Thyroid gland (tissue), 4 donors: ENCODE measurements around the gene ZBTB34. TPM values are rescaled to one million over a fixed set of nuclear protein-coding genes. Genes with fewer than 3 reads are reported as not detected.

Source experiments
- DNase-seq, 2 donors: peaks; one replicate each; pipeline ENCODE4 v3.0.0-alpha.2; 2019
- H3K27ac ChIP-seq, 3 donors: fragments of 200-600 bp; sonication (generic); 1 replicate in 2 of 3; 2 replicates in 1 of 3; pipeline ENCODE4 v1.5.1; 2016 to 2019; ENCODE audit warnings: mild to moderate bottlenecking in 1 of 3, moderate library complexity in 1 of 3
- H3K27me3 ChIP-seq: fragments of 200-600 bp; sonication (generic); one replicate; pipeline ENCODE4 v1.5.1; 2019
- H3K36me3 ChIP-seq, 2 donors: fragments of 200-600 bp; sonication (generic); one replicate each; pipeline ENCODE4 v1.5.1; 2016 to 2019
- H3K4me1 ChIP-seq, 2 donors: fragments of 200-600 bp; sonication (generic); one replicate each; pipeline ENCODE4 v1.5.1; 2017 to 2019
- H3K4me3 ChIP-seq, 3 donors: fragments of 200-600 bp; sonication (generic); replicated peaks in 1 of 3; 1 replicate in 2 of 3; 2 replicates in 1 of 3; pipeline ENCODE4 v1.5.1; 2016; ENCODE audit warnings: mild to moderate bottlenecking in 1 of 3
- H3K9me3 ChIP-seq: fragments of 200-600 bp; sonication (generic); one replicate; pipeline ENCODE4 v1.5.1; 2017
- CTCF ChIP-seq, 6 experiments: fragments of 200-600 bp in 3 of 6; fragments of 450-650 bp in 3 of 6; sonication (generic) in 3 of 6; IDR thresholded peaks; one replicate each; pipeline ENCODE4 v1.5.1; 2016 to 2019; ENCODE audit warnings: antibody characterized with exemption in 6 of 6, mild to moderate bottlenecking in 2 of 6, inconsistent platforms in 1 of 6, moderate library complexity in 1 of 6
- POLR2A ChIP-seq, 2 donors: fragments of 450-650 bp; IDR thresholded peaks; one replicate each; pipeline ENCODE4 v1.6.1; 2017; ENCODE audit warnings: antibody characterized with exemption in 2 of 2, mild to moderate bottlenecking in 2 of 2, moderate library complexity in 1 of 2
- WGBS, 2 donors: methylation state at CpG; one replicate each; pipeline ENCODE4 v1.1.5; 2017; 5-methylcytosine and 5-hydroxymethylcytosine counted together
- intact Hi-C: fragments of 100-400 bp; cut with DNase I; formaldehyde crosslinking; loops from one replicate; pipeline ENCODE4 v1.15.1; 2023
- total RNA-seq, 4 donors: library from RNA; depleted of rRNA; stranded (reverse); fragments of >200 nt; gene quantifications; one replicate each; pipeline ENCODE4 v1.2.3, GENCODE V29; 2016

The ZBTB34 gene
- total RNA-seq, 4 donors from 2014 or later: 8.6 to 17.1 (median 12.0) TPM

GRCh38 chr9:126915846-126916543 is 55.6 kb downstream of the ZBTB34 start:
- no peaks in the 10 kb centered on the region for H3K36me3 ChIP-seq
- intact Hi-C loops: no loop called here
- H3K4me1 ChIP-seq: peaks cover 4 to 18% of the 10 kb centered on the region in 2 donors
- H3K27me3 ChIP-seq: no peaks in the 10 kb centered on the region
- 63 to 72% methylated on average over 14 to 15 of the region's 15 CpGs for WGBS, 2 donors
- TF ChIP-seq CTCF (IDR thresholded peaks at IDR 0.05): no peak
- TF ChIP-seq POLR2A (IDR thresholded peaks at IDR 0.05): no peak
- DNase-seq: no peak
- H3K9me3 ChIP-seq: no peaks in the 10 kb centered on the region
- H3K27ac ChIP-seq: no peak overlapping the region
- H3K4me3 ChIP-seq: peak overlapping the region in 2 of 3 donors; percentile 34 to 60

- no peaks in the 10 kb centered on the region for H3K36me3 ChIP-seq
- H3K9me3 ChIP-seq: no peaks in the 10 kb centered on the region
- H3K27ac ChIP-seq: no peak overlapping the region
- DNase-seq: no peak
- 71 to 79% methylated on average over 2 of the region's 2 CpGs for WGBS, 2 donors
- H3K27me3 ChIP-seq: no peaks in the 10 kb centered on the region
- intact Hi-C loops: no loop called here
- peaks cover 4 to 18% of the 10 kb centered on the region in 2 donors for H3K4me1 ChIP-seq
- no peak for TF ChIP-seq POLR2A (IDR thresholded peaks at IDR 0.05)
- no peak for TF ChIP-seq CTCF (IDR thresholded peaks at IDR 0.05)
- H3K4me3 ChIP-seq: no peak overlapping the region
These were observed 56.5 kb downstream of the ZBTB34 start for GRCh38 chr9:126916909-126917308.

GRCh38 chr9:126919193-126919592 is 58.8 kb downstream of the ZBTB34 start:
- TF ChIP-seq CTCF (IDR thresholded peaks at IDR 0.05) (no peak), POLR2A (IDR thresholded peaks at IDR 0.05) (no peak)
- Histone ChIP-seq H3K9me3 (no peaks in the 10 kb centered on the region), H3K27ac (no peak overlapping the region), H3K4me3 (no peak overlapping the region), H3K27me3 (no peaks in the 10 kb centered on the region), H3K36me3 (no peaks in the 10 kb centered on the region), H3K4me1 (peaks cover 4 to 14% of the 10 kb centered on the region in 2 donors)
- intact Hi-C loops: no loop called here
- no peak for DNase-seq
- 92 to 94% methylated on average over 1 of the region's 1 CpG for WGBS, 2 donors

GRCh38 chr9:126925876-126926275 is 65.4 kb downstream of the ZBTB34 start:
- H3K27ac ChIP-seq: no peak overlapping the region
- intact Hi-C loops: no loop called here
- no peak for DNase-seq
- H3K9me3 ChIP-seq: no peaks in the 10 kb centered on the region
- TF ChIP-seq CTCF (IDR thresholded peaks at IDR 0.05): no peak
- no peak for TF ChIP-seq POLR2A (IDR thresholded peaks at IDR 0.05)
- peaks cover 12 to 14% of the 10 kb centered on the region in 2 donors for H3K4me1 ChIP-seq
- no peak overlapping the region for H3K4me3 ChIP-seq
- no peaks in the 10 kb centered on the region for H3K36me3 ChIP-seq
- H3K27me3 ChIP-seq: no peaks in the 10 kb centered on the region

GRCh38 chr9:126926364-126926763 is 65.9 kb downstream of the ZBTB34 start:
- Histone ChIP-seq H3K4me1 (peaks cover 12 to 14% of the 10 kb centered on the region in 2 donors), H3K4me3 (no peak overlapping the region), H3K27me3 (no peaks in the 10 kb centered on the region), H3K27ac (no peak overlapping the region), H3K36me3 (no peaks in the 10 kb centered on the region), H3K9me3 (no peaks in the 10 kb centered on the region)
- 65 to 77% methylated on average over 2 of the region's 2 CpGs for WGBS, 2 donors
- DNase-seq: no peak
- intact Hi-C loops: no loop called here
- TF ChIP-seq CTCF (IDR thresholded peaks at IDR 0.05) (no peak), POLR2A (IDR thresholded peaks at IDR 0.05) (no peak)
